ENCODE results near the gene ZNF804B. TPM values are rescaled to one million over a fixed set of nuclear protein-coding genes. Genes with fewer than 3 reads are reported as not detected.
"Not testable (repeated sequence)": the region's sequence is repeated elsewhere in the genome, so short reads cannot be mapped to it uniquely, and the experiment has no call there.

Gene ZNF804B
- total RNA-seq, 2 experiments from 2014 or later: not detected

- Mint-ChIP-seq H3K9me3 (no peaks in the 10 kb centered on the region), H3K4me1 (no peaks in the 10 kb centered on the region), H3K27ac (no peak overlapping the region), H3K27me3 (no peaks in the 10 kb centered on the region), H3K4me3 (no peak overlapping the region), H3K36me3 (ENCODE audit: low read depth) (no peaks in the 10 kb centered on the region)
- DNase-seq: no peak
- ChIA-PET POLR2A (no interaction called here), CTCF (no interaction called here)
Measured at GRCh38 chr7:89200758-89201157, 441.3 kb downstream of the ZNF804B start.

- POLR2A ChIA-PET: no interaction called here
- CTCF ChIA-PET: no interaction called here
- Mint-ChIP-seq H3K4me3 (no peak overlapping the region), H3K36me3 (ENCODE audit: low read depth) (no peaks in the 10 kb centered on the region), H3K4me1 (no peaks in the 10 kb centered on the region), H3K9me3 (peaks cover 2% of the 10 kb centered on the region), H3K27me3 (no peaks in the 10 kb centered on the region), H3K27ac (no peak overlapping the region)
- no peak for DNase-seq
Measured at GRCh38 chr7:89223900-89224395, 464.4 kb downstream of the ZNF804B start.

GRCh38 chr7:89228688-89229171 is 469.2 kb downstream of the ZNF804B start:
- CTCF ChIA-PET; H3K36me3 Mint-ChIP-seq (ENCODE audit: low read depth); H3K9me3 Mint-ChIP-seq; POLR2A ChIA-PET; DNase-seq; H3K4me1 Mint-ChIP-seq; H3K4me3 Mint-ChIP-seq; H3K27ac Mint-ChIP-seq; H3K27me3 Mint-ChIP-seq: not testable (repeated sequence)

GRCh38 chr7:89238156-89238555 is 478.7 kb downstream of the ZNF804B start:
- POLR2A ChIA-PET: no interaction called here
- no peaks in the 10 kb centered on the region for H3K9me3 Mint-ChIP-seq
- no peak overlapping the region for H3K27ac Mint-ChIP-seq
- no peak overlapping the region for H3K4me3 Mint-ChIP-seq
- H3K27me3 Mint-ChIP-seq: no peaks in the 10 kb centered on the region
- CTCF ChIA-PET: no interaction called here
- H3K36me3 Mint-ChIP-seq (ENCODE audit: low read depth): no peaks in the 10 kb centered on the region
- no peaks in the 10 kb centered on the region for H3K4me1 Mint-ChIP-seq
- no peak for DNase-seq

GRCh38 chr7:89246196-89246595 is 486.7 kb downstream of the ZNF804B start:
- Mint-ChIP-seq H3K4me3 (no peak overlapping the region), H3K27me3 (no peaks in the 10 kb centered on the region), H3K27ac (no peak overlapping the region), H3K36me3 (ENCODE audit: low read depth) (no peaks in the 10 kb centered on the region), H3K9me3 (no peaks in the 10 kb centered on the region), H3K4me1 (no peaks in the 10 kb centered on the region)
- CTCF ChIA-PET: no interaction called here
- DNase-seq: no peak
- POLR2A ChIA-PET: no interaction called here

- Mint-ChIP-seq H3K36me3 (ENCODE audit: low read depth) (no peaks in the 10 kb centered on the region), H3K27ac (no peak overlapping the region), H3K4me3 (no peak overlapping the region), H3K9me3 (no peaks in the 10 kb centered on the region), H3K4me1 (no peaks in the 10 kb centered on the region), H3K27me3 (no peaks in the 10 kb centered on the region)
- DNase-seq: no peak
- ChIA-PET POLR2A (no interaction called here), CTCF (no interaction called here)
Measured at GRCh38 chr7:89247207-89247606, 487.7 kb downstream of the ZNF804B start.

- Mint-ChIP-seq H3K4me3 (no peak overlapping the region), H3K27me3 (no peaks in the 10 kb centered on the region), H3K4me1 (peaks cover 9% of the 10 kb centered on the region), H3K36me3 (ENCODE audit: low read depth) (no peaks in the 10 kb centered on the region), H3K9me3 (no peaks in the 10 kb centered on the region), H3K27ac (no peak overlapping the region)
- ChIA-PET POLR2A (no interaction called here), CTCF (no interaction called here)
- no peak for DNase-seq
Measured at GRCh38 chr7:89259085-89259484, 499.6 kb downstream of the ZNF804B start.

- Mint-ChIP-seq H3K27me3 (peaks cover 3% of the 10 kb centered on the region), H3K4me1 (peaks cover 4% of the 10 kb centered on the region), H3K27ac (no peak overlapping the region), H3K9me3 (no peaks in the 10 kb centered on the region), H3K36me3 (ENCODE audit: low read depth) (no peaks in the 10 kb centered on the region), H3K4me3 (no peak overlapping the region)
- CTCF ChIA-PET: no interaction called here
- POLR2A ChIA-PET: no interaction called here
- DNase-seq: no peak
Measured at GRCh38 chr7:89264126-89264525, 504.6 kb downstream of the ZNF804B start.

- Mint-ChIP-seq H3K36me3 (ENCODE audit: low read depth) (no peaks in the 10 kb centered on the region), H3K27ac (no peak overlapping the region), H3K4me3 (no peak overlapping the region), H3K27me3 (peaks cover 3% of the 10 kb centered on the region), H3K9me3 (no peaks in the 10 kb centered on the region), H3K4me1 (no peaks in the 10 kb centered on the region)
- CTCF ChIA-PET: no interaction called here
- POLR2A ChIA-PET: no interaction called here
- no peak for DNase-seq
Measured at GRCh38 chr7:89265631-89266030, 506.1 kb downstream of the ZNF804B start.

- H3K9me3 Mint-ChIP-seq: no peaks in the 10 kb centered on the region
- CTCF ChIA-PET: no interaction called here
- H3K36me3 Mint-ChIP-seq (ENCODE audit: low read depth): no peaks in the 10 kb centered on the region
- POLR2A ChIA-PET: no interaction called here
- no peak overlapping the region for H3K4me3 Mint-ChIP-seq
- no peaks in the 10 kb centered on the region for H3K27me3 Mint-ChIP-seq
- no peak overlapping the region for H3K27ac Mint-ChIP-seq
- no peak for DNase-seq
- no peaks in the 10 kb centered on the region for H3K4me1 Mint-ChIP-seq
Measured at GRCh38 chr7:89283302-89283701, 523.8 kb downstream of the ZNF804B start.

GRCh38 chr7:89308535-89308934 is 549.0 kb downstream of the ZNF804B start:
- no peaks in the 10 kb centered on the region for H3K27me3 Mint-ChIP-seq
- H3K36me3 Mint-ChIP-seq (ENCODE audit: low read depth): no peaks in the 10 kb centered on the region
- no peak overlapping the region for H3K27ac Mint-ChIP-seq
- POLR2A ChIA-PET: no interaction called here
- H3K4me1 Mint-ChIP-seq: no peaks in the 10 kb centered on the region
- CTCF ChIA-PET: no interaction called here
- H3K9me3 Mint-ChIP-seq: no peaks in the 10 kb centered on the region
- no peak for DNase-seq
- no peak overlapping the region for H3K4me3 Mint-ChIP-seq

GRCh38 chr7:89311886-89312285 is 552.4 kb downstream of the ZNF804B start:
- POLR2A ChIA-PET: no interaction called here
- Mint-ChIP-seq H3K9me3 (no peaks in the 10 kb centered on the region), H3K4me1 (no peaks in the 10 kb centered on the region), H3K4me3 (no peak overlapping the region), H3K36me3 (ENCODE audit: low read depth) (no peaks in the 10 kb centered on the region), H3K27me3 (no peaks in the 10 kb centered on the region), H3K27ac (no peak overlapping the region)
- CTCF ChIA-PET: no interaction called here
- no peak for DNase-seq

- Mint-ChIP-seq H3K4me3 (no peak overlapping the region), H3K27ac (no peak overlapping the region), H3K9me3 (no peaks in the 10 kb centered on the region), H3K4me1 (no peaks in the 10 kb centered on the region), H3K27me3 (no peaks in the 10 kb centered on the region), H3K36me3 (ENCODE audit: low read depth) (no peaks in the 10 kb centered on the region)
- DNase-seq: no peak
- POLR2A ChIA-PET: no interaction called here
- CTCF ChIA-PET: no interaction called here
Measured at GRCh38 chr7:89312551-89312950, 553.1 kb downstream of the ZNF804B start.

- Mint-ChIP-seq H3K4me1 (no peaks in the 10 kb centered on the region), H3K27ac (no peak overlapping the region), H3K36me3 (ENCODE audit: low read depth) (no peaks in the 10 kb centered on the region), H3K27me3 (no peaks in the 10 kb centered on the region), H3K9me3 (no peaks in the 10 kb centered on the region), H3K4me3 (no peak overlapping the region)
- DNase-seq: no peak
- POLR2A ChIA-PET: no interaction called here
- CTCF ChIA-PET: no interaction called here
Measured at GRCh38 chr7:89316584-89317251, 557.2 kb downstream of the ZNF804B start.
